ENCODE results near the gene GSDMA. TPM values are rescaled to one million over a fixed set of nuclear protein-coding genes. Genes with fewer than 3 reads are reported as not detected.

Gene GSDMA
- total RNA-seq, 8 experiments from 2014 or later = 0.09 to 0.33 (median 0.17) TPM; not detected in 5

- in situ Hi-C loops (cut with MboI; ENCODE audit: low pct_unique_long_range_greater_than_20kb in 2 of 9, low sequenced_read_pairs in 9 of 9, unreplicated experiment in 9 of 9) = loop anchor here in 3 of 9 experiments (25.0 kb wide), 1 partner anchor 272 kb away; the partner anchor contains the start of gene CDC6 (in 3 of the 3)
Observed at GRCh38 chr17:40015005-40015997, 52.5 kb downstream of the GSDMA start, which contains the start of gene CSF3. Gene CSF3 (plus strand): TSS chr17:40015440. CDS start chr17:40015475, 35 bp downstream.

GRCh38 chr17:40015998-40016985 is 53.5 kb downstream of the GSDMA start:
- H3K4me3 ChIP-seq = no peak overlapping the region

More at GRCh38 chr17:40015005-40015997, 52.5 kb downstream of the GSDMA start, which contains the start of gene CSF3:
- peaks cover 2 to 11% of the 10 kb centered on the region in 2 donors for H3K4me1 ChIP-seq (replicated peaks in 1 of 2)
- H3K27ac ChIP-seq = no peak within 1 kb of the TSS
- whole genome bisulfite sequencing, 10 experiments = 40 to 100% (median 40%) methylated on average over 1 to 6 of the region's 20 CpGs; no CpG with 5 or more reads in 5 of the 10 experiments
- H3K4me3 ChIP-seq = no peak within 1 kb of the TSS
- ATAC-seq (replicated peaks in 6 of 8) = no peak

GRCh38 chr17:40017422-40018080 is 54.7 kb downstream of the GSDMA start:
- H3K27ac ChIP-seq = no peak overlapping the region
- ATAC-seq (replicated peaks in 6 of 8) = no peak
- H3K4me3 ChIP-seq = no peak overlapping the region
- in situ Hi-C loops (cut with MboI; ENCODE audit: low pct_unique_long_range_greater_than_20kb in 2 of 9, low sequenced_read_pairs in 9 of 9, unreplicated experiment in 9 of 9) = loop anchor here in 3 of 9 experiments (25.0 kb wide), 1 partner anchor 270 kb away; the partner anchor contains the start of gene CDC6 (in 3 of the 3)
- WGBS, 10 experiments = 0 to 80% (median 37%) methylated on average over 1 to 4 of the region's 15 CpGs; no CpG with 5 or more reads in 4 of the 10 experiments
- H3K4me1 ChIP-seq (replicated peaks in 1 of 2) = peaks cover 2 to 11% of the 10 kb centered on the region in 2 donors

More at GRCh38 chr17:40015998-40016985, 53.5 kb downstream of the GSDMA start:
- ATAC-seq (replicated peaks in 6 of 8) = no peak
- no peak overlapping the region for H3K27ac ChIP-seq
- in situ Hi-C loops (cut with MboI; ENCODE audit: low pct_unique_long_range_greater_than_20kb in 2 of 9, low sequenced_read_pairs in 9 of 9, unreplicated experiment in 9 of 9) = loop anchor here in 3 of 9 experiments (25.0 kb wide), 1 partner anchor 271 kb away; the partner anchor contains the start of gene CDC6 (in 3 of the 3)
- WGBS, 10 experiments = 61 to 95% (median 83%) methylated on average over 3 to 6 of the region's 26 CpGs; no CpG with 5 or more reads in 5 of the 10 experiments
- peaks cover 2 to 11% of the 10 kb centered on the region in 2 donors for H3K4me1 ChIP-seq (replicated peaks in 1 of 2)

- Histone ChIP-seq H3K4me1 (replicated peaks in 1 of 2) (peaks cover 2 to 11% of the 10 kb centered on the region in 2 donors), H3K27ac (peak overlapping the region in 1 of 2 donors; percentile 10), H3K4me3 (no peak overlapping the region)
- WGBS, 10 experiments = 8 to 50% (median 45%) methylated on average over 1 to 2 of the region's 15 CpGs; no CpG with 5 or more reads in 6 of the 10 experiments
- in situ Hi-C loops (cut with MboI; ENCODE audit: low pct_unique_long_range_greater_than_20kb in 2 of 9, low sequenced_read_pairs in 9 of 9, unreplicated experiment in 9 of 9) = loop anchor here in 3 of 9 experiments (25.0 kb wide), 1 partner anchor 269 kb away; the partner anchor contains the start of gene CDC6 (in 3 of the 3)
- peak in 2 of 8 experiments; percentile 14 to 16 for ATAC-seq (replicated peaks in 6 of 8)
Observed at GRCh38 chr17:40018211-40019121, 55.7 kb downstream of the GSDMA start.

GRCh38 chr17:40019140-40019991 is 56.6 kb downstream of the GSDMA start:
- ATAC-seq (replicated peaks in 6 of 8) = no peak
- 80 to 93% methylated on average over 1 to 3 of the region's 24 CpGs; no CpG with 5 or more reads in 8 of the 10 experiments for WGBS, 10 experiments
- Histone ChIP-seq H3K4me1 (replicated peaks in 1 of 2) (peaks cover 2 to 11% of the 10 kb centered on the region in 2 donors), H3K27ac (no peak overlapping the region), H3K4me3 (no peak overlapping the region)
- in situ Hi-C loops (cut with MboI; ENCODE audit: low pct_unique_long_range_greater_than_20kb in 2 of 9, low sequenced_read_pairs in 9 of 9, unreplicated experiment in 9 of 9) = loop anchor here in 3 of 9 experiments (25.0 kb wide), 1 partner anchor 268 kb away; the partner anchor contains the start of gene CDC6 (in 3 of the 3)

- ATAC-seq (replicated peaks in 6 of 8) = no peak
- WGBS, 10 experiments = 67 to 92% (median 85%) methylated on average over 3 to 6 of the region's 13 CpGs; no CpG with 5 or more reads in 6 of the 10 experiments
- H3K4me3 ChIP-seq = no peak overlapping the region
- in situ Hi-C loops (cut with MboI; ENCODE audit: low pct_unique_long_range_greater_than_20kb in 2 of 9, low sequenced_read_pairs in 9 of 9, unreplicated experiment in 9 of 9) = loop anchor here in 3 of 9 experiments (25.0 kb wide), 1 partner anchor 267 kb away; the partner anchor contains the start of gene CDC6 (in 3 of the 3)
- no peak overlapping the region for H3K27ac ChIP-seq
- peaks cover 2 to 8% of the 10 kb centered on the region in 2 donors for H3K4me1 ChIP-seq (replicated peaks in 1 of 2)
Observed at GRCh38 chr17:40020146-40020545, 57.3 kb downstream of the GSDMA start.

- ATAC-seq (replicated peaks in 6 of 8) = peak in 3 of 8 experiments; percentile 41 to 70 (median 59)
- in situ Hi-C loops (cut with MboI; ENCODE audit: low pct_unique_long_range_greater_than_20kb in 2 of 9, low sequenced_read_pairs in 9 of 9, unreplicated experiment in 9 of 9) = loop anchor here in 3 of 9 experiments (25.0 kb wide), 1 partner anchor 266 kb away; the partner anchor contains the start of gene CDC6 (in 3 of the 3)
- H3K4me3 ChIP-seq = no peak overlapping the region
- H3K4me1 ChIP-seq (replicated peaks in 1 of 2) = peaks cover 2 to 8% of the 10 kb centered on the region in 2 donors
- no peak overlapping the region for H3K27ac ChIP-seq
- 60 to 100% (median 91%) methylated on average over 1 to 7 of the region's 9 CpGs; no CpG with 5 or more reads in 5 of the 10 experiments for WGBS, 10 experiments
Observed at GRCh38 chr17:40021451-40021971, 58.7 kb downstream of the GSDMA start.

- in situ Hi-C loops (cut with MboI; ENCODE audit: low pct_unique_long_range_greater_than_20kb in 2 of 9, low sequenced_read_pairs in 9 of 9, unreplicated experiment in 9 of 9) = loop anchor here in 3 of 9 experiments (25.0 kb wide), 1 partner anchor 265 kb away; the partner anchor contains the start of gene CDC6 (in 3 of the 3)
Observed at GRCh38 chr17:40022497-40022896, 59.7 kb downstream of the GSDMA start.

GRCh38 chr17:40022961-40023541 is 60.2 kb downstream of the GSDMA start:
- in situ Hi-C loops (cut with MboI; ENCODE audit: low pct_unique_long_range_greater_than_20kb in 2 of 9, low sequenced_read_pairs in 9 of 9, unreplicated experiment in 9 of 9) = loop anchor here in 3 of 9 experiments (25.0 kb wide), 1 partner anchor 264 kb away; the partner anchor contains the start of gene CDC6 (in 3 of the 3)
- no peak overlapping the region for H3K27ac ChIP-seq
- no peak for ATAC-seq (replicated peaks in 6 of 8)
- peaks cover 2 to 6% of the 10 kb centered on the region in 2 donors for H3K4me1 ChIP-seq (replicated peaks in 1 of 2)
- WGBS, 10 experiments = 92 to 100% (median 100%) methylated on average over 1 to 5 of the region's 19 CpGs; no CpG with 5 or more reads in 7 of the 10 experiments
- H3K4me3 ChIP-seq = no peak overlapping the region

More at GRCh38 chr17:40022497-40022896, 59.7 kb downstream of the GSDMA start:
- ATAC-seq (replicated peaks in 6 of 8) = no peak
- no peak overlapping the region for H3K4me3 ChIP-seq
- no peak overlapping the region for H3K27ac ChIP-seq
- WGBS, 10 experiments = 80 to 100% (median 97%) methylated on average over 1 to 3 of the region's 9 CpGs; no CpG with 5 or more reads in 4 of the 10 experiments
- H3K4me1 ChIP-seq (replicated peaks in 1 of 2) = peaks cover 2 to 8% of the 10 kb centered on the region in 2 donors

All from motor neuron (in vitro differentiated cells).